Large intestine (tissue), 3 donors: ENCODE results near the gene GLT8D2. TPM values are rescaled to one million over a fixed set of nuclear protein-coding genes. Genes with fewer than 3 reads are reported as not detected.
"Not testable (repeated sequence)": the region's sequence is repeated elsewhere in the genome, so short reads cannot be mapped to it uniquely, and the experiment has no call there.

Source experiments
- DNase-seq, 2 donors: peaks; one replicate each; pipeline versions ENCODE4 v3.0.0 to v3.0.0-alpha.2; 2013
- H3K27ac ChIP-seq: one replicate; pipeline ENCODE4 v1.5.1; 2013; ENCODE audit warnings: low read length
- H3K27me3 ChIP-seq: 2 replicates; pipeline ENCODE4 v1.6.1; 2013; ENCODE audit warnings: low read length; ENCODE audit not compliant: control insufficient read depth, insufficient read depth
- H3K36me3 ChIP-seq: 2 replicates; pipeline ENCODE4 v1.6.1; 2013; ENCODE audit warnings: low read length; ENCODE audit not compliant: control insufficient read depth, insufficient read depth
- H3K4me1 ChIP-seq: one replicate; pipeline ENCODE4 v1.6.1; 2013; ENCODE audit warnings: low read length; ENCODE audit not compliant: control insufficient read depth, insufficient read depth
- H3K4me3 ChIP-seq: one replicate; pipeline ENCODE4 v1.5.1; 2013; ENCODE audit warnings: low read length
- H3K9me3 ChIP-seq: one replicate; pipeline ENCODE4 v1.6.1; 2013; ENCODE audit warnings: mild to moderate bottlenecking, low read depth, low read length, moderate library complexity; ENCODE audit not compliant: control insufficient read depth
- WGBS: methylation state at CpG from one replicate; pipeline ENCODE4 v1.1.5; 2013; ENCODE audit warnings: low lambda C conversion rate; ENCODE audit not compliant: insufficient coverage; 5-methylcytosine and 5-hydroxymethylcytosine counted together
- polyA plus RNA-seq: library from polyadenylated mRNA; unstranded; fragments of 120-200 nt; gene quantifications from one replicate; pipeline ENCODE4 v1.2.1, GENCODE V29; 2013

The GLT8D2 gene
- polyA plus RNA-seq, 1 donor: 15.2 TPM

GRCh38 chr12:104055686-104056388, 5.8 kb upstream of the GLT8D2 start:
- H3K9me3 ChIP-seq: no peaks in the 10 kb centered on the region
- H3K27ac ChIP-seq: no peak overlapping the region
- H3K4me3 ChIP-seq: no peak overlapping the region
- no CpG with 5 or more reads among the region's 5 CpGs for WGBS
- H3K27me3 ChIP-seq: peaks cover 14% of the 10 kb centered on the region
- H3K36me3 ChIP-seq: no peaks in the 10 kb centered on the region
- H3K4me1 ChIP-seq: no peaks in the 10 kb centered on the region
- DNase-seq: peak in 1 of 2 donors; percentile 22

GRCh38 chr12:104054681-104055346, 4.8 kb upstream of the GLT8D2 start:
- Histone ChIP-seq H3K27ac (no peak overlapping the region), H3K36me3 (no peaks in the 10 kb centered on the region), H3K27me3 (peaks cover 18% of the 10 kb centered on the region), H3K4me1 (no peaks in the 10 kb centered on the region), H3K9me3 (no peaks in the 10 kb centered on the region), H3K4me3 (no peak overlapping the region)
- WGBS: no CpG with 5 or more reads among the region's 4 CpGs
- no peak for DNase-seq

GRCh38 chr12:104050436-104050835, 449 bp upstream of the GLT8D2 start:
- WGBS: no CpG with 5 or more reads among the region's 3 CpGs
- Histone ChIP-seq H3K36me3 (no peaks in the 10 kb centered on the region), H3K4me1 (no peaks in the 10 kb centered on the region), H3K27ac (peak overlapping the region; percentile 45), H3K27me3 (peaks cover 26% of the 10 kb centered on the region), H3K9me3 (no peaks in the 10 kb centered on the region), H3K4me3 (peak overlapping the region; percentile 45)
- DNase-seq: no peak

- Histone ChIP-seq H3K27me3 (peaks cover 24% of the 10 kb centered on the region), H3K9me3 (no peaks in the 10 kb centered on the region), H3K4me3 (peak overlapping the region; percentile 45), H3K36me3 (no peaks in the 10 kb centered on the region), H3K27ac (peak overlapping the region; percentile 45), H3K4me1 (peaks cover 2% of the 10 kb centered on the region)
- WGBS: no CpG with 5 or more reads among the region's 9 CpGs
- no peak for DNase-seq
These were observed 597 bp downstream of the GLT8D2 start for GRCh38 chr12:104049278-104049902.

- Histone ChIP-seq H3K27me3 (peaks cover 24% of the 10 kb centered on the region), H3K4me3 (peak overlapping the region; percentile 45), H3K4me1 (peaks cover 2% of the 10 kb centered on the region), H3K9me3 (no peaks in the 10 kb centered on the region), H3K36me3 (no peaks in the 10 kb centered on the region), H3K27ac (no peak overlapping the region)
- DNase-seq: no peak
- 40% methylated on average over 1 of the region's 3 CpGs for WGBS
These were observed 1.2 kb downstream of the GLT8D2 start for GRCh38 chr12:104048811-104049210.

- H3K36me3 ChIP-seq: no peaks in the 10 kb centered on the region
- H3K4me3 ChIP-seq: no peak overlapping the region
- no peak for DNase-seq
- peaks cover 24% of the 10 kb centered on the region for H3K27me3 ChIP-seq
- peaks cover 2% of the 10 kb centered on the region for H3K4me1 ChIP-seq
- no peaks in the 10 kb centered on the region for H3K9me3 ChIP-seq
- no peak overlapping the region for H3K27ac ChIP-seq
- WGBS: 92% methylated on average over 2 of the region's 5 CpGs
These were observed 1.8 kb downstream of the GLT8D2 start for GRCh38 chr12:104048162-104048561.

- Histone ChIP-seq H3K27me3 (peaks cover 23% of the 10 kb centered on the region), H3K36me3 (no peaks in the 10 kb centered on the region), H3K4me1 (peaks cover 2% of the 10 kb centered on the region), H3K4me3 (no peak overlapping the region), H3K9me3 (no peaks in the 10 kb centered on the region), H3K27ac (no peak overlapping the region)
- 100% methylated on average over 2 of the region's 4 CpGs for WGBS
- DNase-seq: no peak
These were observed 3.7 kb downstream of the GLT8D2 start for GRCh38 chr12:104046306-104046705.

- no peak for DNase-seq
- H3K27ac ChIP-seq: no peak overlapping the region
- H3K36me3 ChIP-seq: no peaks in the 10 kb centered on the region
- no CpG with 5 or more reads among the region's 3 CpGs for WGBS
- H3K9me3 ChIP-seq: no peaks in the 10 kb centered on the region
- H3K4me1 ChIP-seq: peaks cover 2% of the 10 kb centered on the region
- H3K27me3 ChIP-seq: peaks cover 10% of the 10 kb centered on the region
- no peak overlapping the region for H3K4me3 ChIP-seq
These were observed 5.8 kb downstream of the GLT8D2 start for GRCh38 chr12:104044158-104044557.

- peaks cover 2% of the 10 kb centered on the region for H3K4me1 ChIP-seq
- H3K27me3 ChIP-seq: peaks cover 5% of the 10 kb centered on the region
- H3K27ac ChIP-seq: no peak overlapping the region
- H3K36me3 ChIP-seq: no peaks in the 10 kb centered on the region
- no peaks in the 10 kb centered on the region for H3K9me3 ChIP-seq
- no peak overlapping the region for H3K4me3 ChIP-seq
- DNase-seq: no peak
- no CpG with 5 or more reads among the region's 1 CpG for WGBS
These were observed 7.4 kb downstream of the GLT8D2 start for GRCh38 chr12:104042580-104042979.

- not testable (repeated sequence) for DNase-seq
- no CpG with 5 or more reads among the region's 1 CpG for WGBS
These were observed 10.2 kb downstream of the GLT8D2 start for GRCh38 chr12:104039769-104040168.

More at GRCh38 chr12:104039769-104040168, 10.2 kb downstream of the GLT8D2 start:
- H3K27ac ChIP-seq, H3K36me3 ChIP-seq, H3K4me1 ChIP-seq, H3K4me3 ChIP-seq, H3K9me3 ChIP-seq, H3K27me3 ChIP-seq: not testable (repeated sequence)
